GM19468 (cell line): Measurements from ENCODE around the gene SFXN4.

ENCODE experiments used
- ATAC-seq: cut with Tn5 transposase; IDR thresholded peaks from one replicate; pipeline ENCODE4 v1.9.1; 2021; ENCODE audit warnings: mild to moderate bottlenecking, moderate library complexity, moderate number of reproducible peaks; ENCODE audit not compliant: unreplicated experiment; ENCODE audit errors: extremely low read depth

Gene SFXN4, protein sequence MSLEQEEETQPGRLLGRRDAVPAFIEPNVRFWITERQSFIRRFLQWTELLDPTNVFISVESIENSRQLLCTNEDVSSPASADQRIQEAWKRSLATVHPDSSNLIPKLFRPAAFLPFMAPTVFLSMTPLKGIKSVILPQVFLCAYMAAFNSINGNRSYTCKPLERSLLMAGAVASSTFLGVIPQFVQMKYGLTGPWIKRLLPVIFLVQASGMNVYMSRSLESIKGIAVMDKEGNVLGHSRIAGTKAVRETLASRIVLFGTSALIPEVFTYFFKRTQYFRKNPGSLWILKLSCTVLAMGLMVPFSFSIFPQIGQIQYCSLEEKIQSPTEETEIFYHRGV

GRCh38 chr10:119165171-119166117, at the start of gene SFXN4:
Gene SFXN4, minus strand, starts transcription at chr10:119165714. Its CDS starts 67 bp downstream, at chr10:119165647.
- peak; percentile 73 for ATAC-seq

- ATAC-seq = no peak
Measured at GRCh38 chr10:119211625-119212441, 46.3 kb upstream of the SFXN4 start.

- no peak for ATAC-seq
Measured at GRCh38 chr10:119211176-119211575, 45.7 kb upstream of the SFXN4 start.

DNA sequence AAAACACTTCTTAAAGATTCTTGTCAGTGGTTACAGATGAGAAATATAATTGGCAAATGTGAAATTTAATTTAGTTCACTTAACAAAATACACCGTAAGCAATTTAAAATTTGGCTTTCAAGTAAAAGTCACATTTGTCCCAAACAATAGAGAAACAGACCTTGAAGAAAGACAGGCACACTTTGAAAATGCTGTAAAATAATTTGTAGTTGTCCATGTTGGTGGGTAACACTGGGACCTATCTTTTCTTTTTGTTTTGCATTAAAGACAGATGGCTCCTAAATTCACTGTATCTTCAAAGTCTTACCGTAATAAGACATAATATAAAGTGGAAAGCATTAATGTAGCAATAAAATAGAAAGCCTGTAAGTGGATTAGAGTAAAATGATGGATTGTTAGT, 45.1 kb upstream of the SFXN4 start:
- no peak for ATAC-seq

- ATAC-seq = no peak
Measured at GRCh38 chr10:119209736-119210355, 44.3 kb upstream of the SFXN4 start.

GRCh38 chr10:119209035-119209735, 43.7 kb upstream of the SFXN4 start:
- ATAC-seq = no peak

DNA sequence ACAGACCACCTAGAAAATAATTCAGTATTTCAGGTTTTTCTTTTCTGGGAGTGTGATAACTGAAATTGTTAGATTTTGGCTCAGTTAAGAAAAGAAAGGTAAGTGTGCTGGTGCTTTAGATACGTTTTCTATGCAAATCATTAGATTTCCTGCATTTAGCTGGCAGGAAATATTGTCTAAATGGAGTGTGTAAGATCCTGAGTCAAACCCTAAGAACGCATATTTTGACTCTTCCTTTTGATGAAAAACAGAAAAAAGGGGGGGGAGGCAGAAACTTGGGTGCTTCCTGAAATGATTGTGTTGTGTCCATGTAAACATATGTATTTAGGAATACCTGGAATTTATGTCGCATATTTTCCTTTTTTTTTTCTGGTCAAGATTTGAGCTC, 43.0 kb upstream of the SFXN4 start:
- ATAC-seq = no peak

GRCh38 chr10:119207713-119208552, 42.4 kb upstream of the SFXN4 start:
- no peak for ATAC-seq

DNA sequence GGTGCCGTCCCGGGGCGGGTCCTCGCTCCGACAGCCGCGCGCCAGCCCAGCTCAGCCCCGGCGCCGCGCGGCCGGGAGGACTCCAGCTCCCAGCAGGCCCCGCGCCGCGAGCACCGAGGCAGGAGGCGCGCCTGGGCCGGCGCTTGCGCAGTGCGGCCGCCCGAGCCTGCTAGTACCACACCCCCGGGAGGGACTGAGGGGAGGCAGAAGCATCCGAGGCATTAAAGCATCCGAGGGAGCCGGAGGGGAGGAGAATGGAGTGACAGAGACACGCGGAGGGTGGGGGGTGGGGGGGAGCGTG, 41.8 kb upstream of the SFXN4 start, which contains the start of gene GRK5:
Gene GRK5, plus strand, starts transcription at position 206 of the 301 bp plus-strand sequence. CDS start 347 bp downstream, outside the sequence.
- peak; percentile 79 for ATAC-seq

- ATAC-seq = peak; percentile 27
Measured at GRCh38 chr10:119206603-119207365, 41.3 kb upstream of the SFXN4 start.

DNA sequence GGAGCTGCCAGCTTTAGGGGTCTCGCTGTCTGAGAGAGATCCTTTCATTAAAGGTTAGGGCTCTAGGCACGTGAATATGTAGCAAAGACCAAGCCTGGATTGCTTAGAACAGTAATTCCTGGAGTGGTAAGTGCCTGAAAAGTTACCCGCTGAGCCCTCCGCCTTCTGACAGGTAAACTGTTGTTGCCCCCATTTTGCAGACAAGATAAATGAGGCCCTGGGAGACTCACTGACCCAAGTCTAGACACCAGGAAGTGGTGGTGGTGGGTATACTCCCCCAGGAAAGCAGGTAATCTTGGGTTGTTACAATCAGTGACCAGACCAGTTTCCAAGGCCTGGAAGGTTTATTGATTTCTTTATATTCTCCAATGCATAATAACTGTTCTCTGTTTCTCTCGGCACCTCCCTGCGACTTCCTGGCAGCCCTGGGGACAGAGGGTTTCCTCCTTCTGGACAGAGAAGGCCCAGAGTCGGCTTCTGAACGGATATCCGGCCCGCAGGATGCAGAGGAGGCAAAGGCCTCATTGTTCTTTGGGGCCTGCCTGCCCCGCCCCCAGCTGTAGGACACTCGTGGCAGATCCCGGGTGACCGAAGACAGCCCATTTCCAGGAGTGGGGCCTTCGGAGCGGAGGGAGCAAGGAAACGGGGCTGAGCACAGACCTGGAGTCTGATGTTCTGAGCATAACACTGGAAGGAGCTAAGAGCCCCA, 40.5 kb upstream of the SFXN4 start:
- ATAC-seq = peak; percentile 15

GRCh38 chr10:119203006-119203405, 37.5 kb upstream of the SFXN4 start:
- no peak for ATAC-seq

DNA sequence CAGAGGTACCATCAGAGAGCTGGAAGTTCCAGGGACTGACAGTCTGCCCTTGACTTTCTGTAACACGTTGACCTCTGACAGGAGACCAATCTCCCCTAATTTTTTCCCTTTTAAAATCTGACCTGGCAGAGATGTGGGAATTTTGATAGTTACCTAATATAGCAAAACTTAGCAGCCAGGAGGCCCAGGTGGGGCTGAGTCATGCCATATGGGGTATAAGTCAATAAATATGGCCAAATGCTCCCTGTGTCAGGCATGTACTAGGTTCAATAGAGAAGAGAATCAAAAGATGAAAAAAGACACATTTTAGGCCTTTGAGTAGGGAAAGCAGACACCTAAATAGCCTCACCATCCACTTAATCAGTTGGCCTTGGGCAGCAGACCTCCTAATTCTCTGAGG, 35.7 kb upstream of the SFXN4 start:
- ATAC-seq = no peak

DNA sequence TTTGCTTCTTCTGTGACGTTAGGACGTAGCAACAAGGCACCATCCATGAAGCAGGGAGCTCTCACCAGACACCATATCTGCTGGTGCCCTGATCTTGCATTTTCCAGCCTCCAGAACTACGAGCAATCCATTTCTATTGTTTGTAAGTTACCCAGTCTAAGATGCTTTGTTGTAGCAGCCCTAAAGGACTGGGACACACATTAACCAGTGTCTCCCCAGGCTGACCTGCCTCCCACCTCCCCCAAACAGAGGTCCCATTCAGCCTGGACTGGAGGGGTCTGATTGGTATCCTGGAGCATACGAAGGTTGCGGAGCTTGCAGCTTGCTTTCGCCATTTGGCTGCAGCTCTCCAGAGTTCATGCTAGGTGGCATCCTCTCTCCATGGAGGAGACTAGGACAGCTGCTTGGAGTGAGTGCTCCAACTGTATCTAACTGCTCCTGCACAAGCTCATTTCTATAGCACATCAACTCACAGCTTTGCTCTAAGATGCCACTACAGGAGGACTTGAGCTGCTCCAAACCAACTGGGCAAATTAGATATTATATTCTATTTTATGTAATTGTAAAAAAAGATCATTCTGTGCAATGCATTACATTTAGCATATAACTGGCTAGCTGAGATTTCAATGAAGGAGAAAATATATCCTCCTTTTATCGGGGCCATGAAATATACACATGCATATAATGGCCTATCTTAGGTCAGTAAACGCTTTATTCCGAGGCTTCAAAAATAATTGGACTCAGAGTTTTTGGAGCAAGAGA, 33.9 kb upstream of the SFXN4 start:
- no peak for ATAC-seq

GRCh38 chr10:119198438-119198837, 32.9 kb upstream of the SFXN4 start:
- no peak for ATAC-seq

DNA sequence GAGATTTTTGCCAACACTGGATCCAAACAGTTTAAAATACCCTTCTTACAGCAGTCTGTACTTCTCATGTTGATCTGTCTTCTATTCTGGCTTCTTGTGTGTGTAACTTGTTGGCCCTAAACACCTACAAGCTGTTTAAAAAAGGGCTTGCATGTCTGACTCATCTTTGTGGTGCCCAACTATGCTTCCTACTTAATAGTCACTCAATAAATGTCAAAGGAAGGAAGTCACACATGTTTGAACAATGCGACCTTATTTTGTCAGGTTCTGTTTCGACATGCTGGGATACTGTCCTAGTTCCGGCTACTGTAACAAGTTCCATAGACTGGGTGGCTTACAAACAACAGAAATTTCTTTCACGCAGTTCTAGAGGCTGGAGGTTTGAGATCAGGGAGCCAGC, 32.4 kb upstream of the SFXN4 start:
- no peak for ATAC-seq

DNA sequence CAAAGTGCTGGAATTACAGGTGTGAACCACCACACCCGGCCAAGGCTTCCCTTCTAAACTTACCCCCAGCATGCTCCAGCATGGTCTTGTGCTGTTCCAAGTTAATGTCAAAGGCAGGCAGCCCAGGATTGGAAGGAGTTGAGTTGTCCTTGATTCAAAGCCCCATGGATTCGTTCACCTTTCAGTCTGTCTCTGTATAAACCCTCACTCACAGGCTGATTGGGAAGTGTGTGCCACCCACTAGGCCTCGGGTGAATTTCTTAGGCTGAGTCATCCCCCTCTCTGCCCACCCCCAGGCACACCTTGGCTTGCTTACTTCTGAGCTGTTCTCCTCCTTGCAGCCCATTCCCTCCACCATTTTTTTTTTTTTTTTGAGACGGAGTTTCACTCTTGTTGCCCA, 26.4 kb upstream of the SFXN4 start:
- no peak for ATAC-seq
